Progenitor cell of endocrine pancreas (in vitro differentiated cells): ENCODE data around the gene LRRC26. TPM values are rescaled to one million over a fixed set of nuclear protein-coding genes. Genes with fewer than 3 reads are reported as not detected.

Experiments used
- DNase-seq: peaks from one replicate; pipeline ENCODE4 v3.0.0; 2021; ENCODE audit warnings: low spot score; ENCODE audit not compliant: unreplicated experiment
- H3K27ac Mint-ChIP-seq: 2 replicates; pipeline ENCODE4 v1.8.0; 2021; ENCODE audit warnings: mild to moderate bottlenecking, moderate library complexity, mixed read lengths
- H3K27me3 Mint-ChIP-seq: 2 replicates; pipeline ENCODE4 v1.8.0; 2021; ENCODE audit warnings: mixed read lengths
- H3K36me3 Mint-ChIP-seq: 2 replicates; pipeline ENCODE4 v1.8.0; 2022; ENCODE audit warnings: mixed read lengths; ENCODE audit not compliant: insufficient read depth
- H3K4me1 Mint-ChIP-seq: 2 replicates; pipeline ENCODE4 v1.8.0; 2021; ENCODE audit warnings: low read depth, mixed read lengths
- H3K4me3 Mint-ChIP-seq: 2 replicates; pipeline ENCODE4 v1.8.0; 2021; ENCODE audit warnings: low read depth, mild to moderate bottlenecking, moderate library complexity, mixed read lengths
- H3K9me3 Mint-ChIP-seq: 2 replicates; pipeline ENCODE4 v1.8.0; 2021; ENCODE audit warnings: low read depth, mixed read lengths
- CTCF ChIP-seq: fragments of 200-600 bp; sonication (generic); IDR thresholded peaks from one replicate; pipeline ENCODE4 v1.5.0; 2021; ENCODE audit warnings: antibody characterized with exemption, mild to moderate bottlenecking; ENCODE audit not compliant: unreplicated experiment
- total RNA-seq: library from RNA; stranded (reverse); gene quantifications from 2 replicates; pipeline ENCODE4 v1.2.1, GENCODE V29; 2021

Gene LRRC26
- total RNA-seq, 1 donor from 2014 or later, result 0.89 TPM

- Mint-ChIP-seq H3K4me1 (no peaks in the 10 kb centered on the region), H3K36me3 (peaks cover 9% of the 10 kb centered on the region), H3K27ac (no peak overlapping the region), H3K4me3 (no peak overlapping the region), H3K9me3 (no peaks in the 10 kb centered on the region), H3K27me3 (peaks cover 7% of the 10 kb centered on the region)
- no peak for TF ChIP-seq CTCF
- no peak for DNase-seq
These were observed 10.6 kb upstream of the LRRC26 start for GRCh38 chr9:137180491-137180890.

- Mint-ChIP-seq H3K4me3 (no peak overlapping the region), H3K4me1 (no peaks in the 10 kb centered on the region), H3K27ac (no peak overlapping the region), H3K27me3 (peaks cover 7% of the 10 kb centered on the region), H3K9me3 (no peaks in the 10 kb centered on the region), H3K36me3 (peaks cover 9% of the 10 kb centered on the region)
- TF ChIP-seq CTCF, result no peak
- no peak for DNase-seq
These were observed 9.9 kb upstream of the LRRC26 start for GRCh38 chr9:137179761-137180160.

GRCh38 chr9:137178939-137179630 lies 9.2 kb upstream of the LRRC26 start:
- no peak overlapping the region for H3K4me3 Mint-ChIP-seq
- TF ChIP-seq CTCF, result no peak
- no peak for DNase-seq
- H3K4me1 Mint-ChIP-seq, result no peaks in the 10 kb centered on the region
- peaks cover 9% of the 10 kb centered on the region for H3K36me3 Mint-ChIP-seq
- no peak overlapping the region for H3K27ac Mint-ChIP-seq
- H3K27me3 Mint-ChIP-seq, result peaks cover 7% of the 10 kb centered on the region
- H3K9me3 Mint-ChIP-seq, result no peaks in the 10 kb centered on the region

GRCh38 chr9:137178201-137178938 lies 8.5 kb upstream of the LRRC26 start:
- no peak for DNase-seq
- Mint-ChIP-seq H3K4me3 (no peak overlapping the region), H3K9me3 (no peaks in the 10 kb centered on the region), H3K36me3 (peaks cover 7% of the 10 kb centered on the region), H3K27ac (no peak overlapping the region), H3K4me1 (no peaks in the 10 kb centered on the region), H3K27me3 (peaks cover 9% of the 10 kb centered on the region)
- TF ChIP-seq CTCF, result no peak

- peaks cover 14% of the 10 kb centered on the region for H3K27me3 Mint-ChIP-seq
- no peaks in the 10 kb centered on the region for H3K9me3 Mint-ChIP-seq
- peak; percentile 62 for TF ChIP-seq CTCF
- no peak for DNase-seq
- H3K36me3 Mint-ChIP-seq, result peaks cover 4% of the 10 kb centered on the region
- H3K4me3 Mint-ChIP-seq, result no peak overlapping the region
- no peak overlapping the region for H3K27ac Mint-ChIP-seq
- no peaks in the 10 kb centered on the region for H3K4me1 Mint-ChIP-seq
These were observed 6.7 kb upstream of the LRRC26 start for GRCh38 chr9:137176302-137177182.
